ENCODE data around the gene SP100.

- TF ChIP-seq EZH2 (IDR thresholded peaks at IDR 0.05; ENCODE audit: insufficient read depth, low read length), result no peak
- TF ChIP-seq CTCF (IDR thresholded peaks at IDR 0.05; ENCODE audit: insufficient read depth, low read depth, low read length), result no peak
Observed at GRCh38 chr2:230416061-230416721, at the start of gene SP100.

Measured in astrocyte (in vitro differentiated cells and primary cell).